D341Med (cell line): ENCODE data around the gene BRINP2.
A peak's percentile ranks its signal among the peaks of the same experiment; 100 is the strongest.

ENCODE experiments used
- DNase-seq: peaks from one replicate; pipeline ENCODE4 v3.0.0; 2012; ENCODE audit warnings: low spot score

The BRINP2 gene

DNA sequence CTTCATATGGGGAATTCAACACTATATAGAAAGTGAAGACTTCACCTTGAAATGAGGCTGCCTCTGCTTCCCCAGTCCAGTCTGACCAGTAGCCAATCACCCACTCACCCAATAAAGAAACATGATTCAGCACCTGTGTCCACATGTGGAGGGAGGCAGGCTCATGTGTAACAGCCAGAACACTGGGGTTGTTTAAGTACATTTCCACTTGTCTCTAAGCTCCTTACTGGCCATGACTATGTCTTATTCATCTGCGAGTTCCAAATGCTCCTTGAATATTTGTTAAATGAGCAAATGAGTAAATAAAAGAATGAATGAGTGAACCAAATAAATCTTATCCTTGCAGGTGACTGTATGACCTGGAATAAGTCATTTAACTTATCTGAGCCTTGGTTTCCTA, 100.1 kb downstream of the BRINP2 start:
- no peak for DNase-seq

- DNase-seq = no peak
These were observed 102.4 kb downstream of the BRINP2 start for GRCh38 chr1:177273141-177273540.

- no peak for DNase-seq
These were observed 104.0 kb downstream of the BRINP2 start for GRCh38 chr1:177274687-177275211.

DNA sequence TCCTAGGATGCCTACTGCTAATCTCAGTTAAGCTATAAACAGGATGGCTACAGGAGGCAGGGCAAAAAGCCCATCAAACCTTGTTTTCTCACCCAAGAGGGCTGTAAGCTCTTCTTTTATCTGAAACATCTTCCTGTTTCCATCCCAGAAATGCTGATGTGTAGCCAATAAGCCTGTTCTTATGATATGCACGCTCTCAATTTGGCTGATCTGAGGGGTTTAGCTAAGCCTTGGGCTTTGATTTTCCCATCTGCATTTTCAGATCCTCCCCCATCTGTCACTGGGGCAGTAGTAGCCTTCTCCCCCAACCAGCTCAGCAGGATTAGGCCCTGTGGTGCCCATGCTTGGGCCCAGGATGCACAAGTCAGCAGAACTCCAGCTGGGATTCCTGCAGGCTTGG, 105.0 kb downstream of the BRINP2 start:
- no peak for DNase-seq

DNA sequence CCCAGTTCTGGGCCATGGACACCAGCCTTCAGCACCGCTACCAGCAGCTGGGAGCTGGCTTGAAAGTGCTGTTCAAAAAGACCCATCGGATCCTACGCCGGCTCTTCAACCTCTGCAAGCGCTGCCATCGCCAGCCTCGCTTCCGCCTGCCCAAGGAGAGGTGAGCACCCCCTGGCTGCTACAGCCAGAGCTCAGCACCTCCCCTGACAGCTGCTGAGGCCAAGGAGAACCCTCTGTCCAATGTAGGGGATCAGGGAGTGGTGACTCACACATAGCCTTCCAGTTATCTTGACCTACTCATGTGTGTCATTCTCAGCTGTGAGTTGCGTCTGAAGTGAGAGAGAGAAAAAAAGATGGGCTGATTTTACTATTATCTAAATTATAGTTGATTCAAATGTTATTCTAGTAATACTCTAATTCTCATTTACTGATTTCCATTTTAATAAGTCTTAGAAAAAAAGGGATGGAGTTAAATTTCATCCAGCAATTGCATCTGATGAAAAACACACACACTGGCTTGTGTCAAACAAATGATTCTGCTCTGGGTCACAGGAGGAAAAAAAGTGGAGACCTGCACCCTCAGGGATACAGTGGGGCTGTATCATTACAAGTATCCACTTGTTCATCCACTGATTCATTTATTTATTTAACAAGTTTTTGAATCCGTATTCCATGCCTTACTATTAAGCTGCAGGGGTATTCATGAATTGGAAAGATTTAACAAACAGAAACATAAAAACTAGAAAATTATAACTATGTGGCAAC, 108.0 kb downstream of the BRINP2 start:
- DNase-seq = no peak

DNA sequence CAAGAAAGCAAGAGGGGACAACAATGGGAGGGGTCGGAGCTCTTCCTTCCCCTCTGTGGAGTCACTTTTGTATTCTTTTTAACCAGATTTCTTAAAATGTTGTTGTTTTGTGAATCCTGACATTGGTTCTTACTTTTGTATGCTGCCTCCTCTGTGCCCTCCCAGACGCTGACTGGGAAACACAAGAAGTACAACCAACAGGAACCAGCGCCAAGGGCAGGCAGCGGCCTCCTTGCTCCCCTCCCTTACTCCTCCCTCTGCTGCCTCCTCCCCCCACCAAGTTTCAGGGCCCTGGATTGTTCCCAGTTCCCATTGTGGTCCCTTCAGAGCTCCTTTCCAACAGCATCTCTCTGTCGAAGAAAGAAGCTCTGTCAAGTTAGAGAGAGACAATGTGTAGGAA, 111.1 kb downstream of the BRINP2 start:
- no peak for DNase-seq

DNA sequence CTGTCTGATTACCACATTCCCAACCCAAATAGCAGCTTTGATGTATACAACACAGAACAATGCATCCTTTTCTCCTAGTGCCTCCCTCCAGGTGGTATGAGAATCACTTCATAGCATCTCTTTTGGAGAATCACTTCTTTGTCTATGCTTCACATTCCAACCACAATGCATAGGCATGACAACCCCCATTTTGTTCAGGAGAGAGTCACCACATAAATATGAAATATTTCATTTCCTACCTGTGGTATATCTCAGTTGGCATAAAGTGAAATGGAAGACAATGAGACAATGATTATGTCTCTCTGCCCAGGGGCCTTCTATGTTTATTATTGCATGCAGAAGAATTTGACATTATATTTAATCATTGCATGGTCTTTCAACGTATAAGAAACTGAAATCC, 112.2 kb downstream of the BRINP2 start:
- no peak for DNase-seq

DNA sequence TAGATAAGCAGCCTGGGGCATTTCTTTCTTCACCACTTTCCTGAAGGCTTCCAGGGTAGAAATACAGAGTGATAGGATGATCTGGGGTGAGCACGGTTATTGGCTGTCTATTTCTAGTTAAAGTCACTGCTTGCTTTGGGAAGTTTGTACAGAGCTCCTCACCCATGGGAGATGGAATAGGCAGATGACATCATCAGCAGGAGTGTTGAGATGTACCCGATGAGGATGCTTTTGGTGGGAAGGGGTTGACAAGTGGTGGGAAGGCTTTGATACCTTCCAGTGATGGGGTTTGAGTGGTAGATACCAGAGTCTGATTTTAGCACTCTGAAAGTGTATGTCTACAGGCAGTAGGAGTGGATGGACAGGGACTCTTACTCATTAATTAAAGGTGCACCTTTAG, 112.6 kb downstream of the BRINP2 start:
- no peak for DNase-seq

DNA sequence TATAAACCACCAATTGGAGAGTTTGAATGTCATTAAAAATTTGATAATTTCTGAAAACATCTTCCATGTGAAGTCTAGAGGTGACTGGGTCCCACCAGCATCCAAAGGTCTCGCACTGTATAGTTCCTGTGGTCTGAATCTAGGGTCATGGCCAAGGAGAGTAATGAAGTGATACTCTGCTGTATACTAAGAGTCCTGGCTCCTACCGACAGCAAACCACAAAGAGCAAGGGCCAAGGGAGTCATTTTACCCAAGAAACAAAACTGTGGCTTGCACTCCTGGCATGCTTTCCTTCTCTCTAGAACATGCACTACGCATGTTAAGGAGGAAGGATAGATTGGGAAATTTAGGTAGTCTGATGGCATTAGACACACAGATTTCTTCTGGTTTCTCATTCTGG, 115.6 kb downstream of the BRINP2 start:
- DNase-seq = no peak

GRCh38 chr1:177287270-177287669, 116.5 kb downstream of the BRINP2 start:
- DNase-seq = no peak

DNA sequence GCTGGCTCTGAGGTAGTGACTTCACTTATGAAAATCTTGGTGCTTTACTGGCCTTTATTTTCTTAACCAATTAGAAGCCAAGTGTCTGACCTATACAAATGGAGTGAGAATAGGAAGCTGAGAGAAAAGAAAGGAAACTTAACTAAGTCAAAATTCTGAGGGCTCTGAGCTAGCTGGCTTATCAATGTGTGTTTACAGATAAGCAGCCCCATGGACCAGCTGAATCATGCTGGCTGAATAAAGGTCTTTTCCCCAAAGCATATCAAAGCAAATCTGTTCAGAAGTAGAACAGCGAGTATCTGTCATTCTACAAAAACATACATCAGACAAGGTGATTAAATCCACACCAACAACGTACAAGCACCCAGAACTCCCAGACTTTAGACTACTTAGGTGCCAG, 117.2 kb downstream of the BRINP2 start:
- no peak for DNase-seq

- no peak for DNase-seq
These were observed 118.8 kb downstream of the BRINP2 start for GRCh38 chr1:177289532-177289931.

DNA sequence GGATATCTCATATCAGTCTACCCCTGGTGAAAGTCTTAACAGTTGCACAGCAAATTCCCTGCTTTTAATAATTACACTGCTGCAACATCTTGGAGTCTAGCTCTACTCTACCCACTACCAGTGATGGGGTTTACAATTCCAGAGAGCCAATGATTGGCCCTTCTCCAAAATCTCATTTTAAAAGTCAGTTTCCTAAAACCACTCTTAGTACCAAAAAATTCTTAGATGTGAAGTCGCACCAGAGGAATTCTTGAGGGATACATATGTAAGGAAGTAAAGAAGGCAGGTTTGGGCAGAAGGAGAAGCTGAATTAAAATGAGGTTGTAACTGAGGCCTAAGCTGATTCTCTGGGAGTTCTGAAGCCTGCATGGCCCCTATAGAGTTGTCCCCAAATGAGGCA, 129.7 kb downstream of the BRINP2 start:
- no peak for DNase-seq

DNA sequence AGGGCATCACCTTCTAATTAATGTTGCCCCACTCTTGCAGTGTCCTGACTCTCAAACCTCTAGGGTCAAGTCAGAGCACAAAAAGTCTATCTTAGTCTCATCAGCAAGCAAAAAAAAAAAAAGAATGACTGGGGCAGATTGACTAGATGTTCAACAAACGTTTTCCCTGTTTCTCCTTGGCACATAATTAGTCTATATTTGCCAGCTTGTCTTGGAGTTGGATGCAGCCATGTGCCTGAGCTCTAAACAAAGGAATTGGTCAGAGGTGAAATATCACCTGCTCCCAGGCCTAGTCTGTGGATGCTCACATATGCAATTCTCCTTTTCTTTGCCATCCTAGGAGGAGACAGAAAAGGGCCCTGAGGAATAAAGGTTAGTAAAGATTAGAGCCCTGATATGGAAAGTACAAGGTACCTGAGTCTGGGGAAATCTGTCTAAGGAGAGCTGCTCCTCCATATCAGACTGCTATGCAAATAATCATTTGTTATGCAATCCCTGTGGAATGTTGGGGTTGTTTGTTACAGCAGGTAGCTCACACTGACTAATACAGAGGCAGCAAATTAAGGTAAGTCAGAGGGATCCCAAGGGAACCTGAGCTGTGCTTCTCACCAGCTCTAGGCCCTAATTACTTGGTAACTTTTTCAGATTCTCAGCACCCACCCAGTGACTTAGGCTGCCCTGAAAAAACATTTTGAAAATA, 130.8 kb downstream of the BRINP2 start:
- no peak for DNase-seq

DNA sequence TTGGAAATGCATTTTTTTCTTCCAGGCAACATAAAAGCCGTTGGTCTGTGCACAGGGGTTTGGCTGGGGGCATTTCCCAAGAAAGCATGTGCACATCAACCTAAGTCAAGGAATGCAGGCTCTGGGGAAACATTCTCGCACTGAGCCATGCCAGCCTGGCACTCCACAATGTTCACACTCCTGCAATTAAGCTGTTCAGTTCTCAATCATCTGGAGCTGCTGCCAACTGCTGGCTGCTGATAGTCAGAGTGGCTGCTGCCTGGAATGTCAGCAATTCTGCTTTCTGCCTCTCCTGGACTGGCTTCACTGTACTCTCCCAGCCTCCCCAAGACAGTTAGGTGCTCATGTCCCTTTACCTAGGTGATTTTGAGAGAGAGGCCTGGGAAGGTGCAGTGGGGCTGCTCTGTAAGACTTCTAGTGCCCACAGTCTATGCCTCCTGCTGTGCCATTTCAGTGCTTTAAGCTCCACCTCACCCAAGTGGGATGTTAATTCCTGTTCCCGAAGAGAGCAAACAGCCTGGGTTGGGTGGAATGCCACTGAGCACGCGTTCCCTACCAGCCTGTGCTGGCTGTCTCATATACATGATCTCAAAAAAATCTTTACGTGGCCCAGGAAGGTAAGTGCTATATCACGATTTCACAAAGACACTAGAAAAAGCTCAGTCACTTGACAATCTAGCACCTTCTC, 131.7 kb downstream of the BRINP2 start:
- DNase-seq = no peak

DNA sequence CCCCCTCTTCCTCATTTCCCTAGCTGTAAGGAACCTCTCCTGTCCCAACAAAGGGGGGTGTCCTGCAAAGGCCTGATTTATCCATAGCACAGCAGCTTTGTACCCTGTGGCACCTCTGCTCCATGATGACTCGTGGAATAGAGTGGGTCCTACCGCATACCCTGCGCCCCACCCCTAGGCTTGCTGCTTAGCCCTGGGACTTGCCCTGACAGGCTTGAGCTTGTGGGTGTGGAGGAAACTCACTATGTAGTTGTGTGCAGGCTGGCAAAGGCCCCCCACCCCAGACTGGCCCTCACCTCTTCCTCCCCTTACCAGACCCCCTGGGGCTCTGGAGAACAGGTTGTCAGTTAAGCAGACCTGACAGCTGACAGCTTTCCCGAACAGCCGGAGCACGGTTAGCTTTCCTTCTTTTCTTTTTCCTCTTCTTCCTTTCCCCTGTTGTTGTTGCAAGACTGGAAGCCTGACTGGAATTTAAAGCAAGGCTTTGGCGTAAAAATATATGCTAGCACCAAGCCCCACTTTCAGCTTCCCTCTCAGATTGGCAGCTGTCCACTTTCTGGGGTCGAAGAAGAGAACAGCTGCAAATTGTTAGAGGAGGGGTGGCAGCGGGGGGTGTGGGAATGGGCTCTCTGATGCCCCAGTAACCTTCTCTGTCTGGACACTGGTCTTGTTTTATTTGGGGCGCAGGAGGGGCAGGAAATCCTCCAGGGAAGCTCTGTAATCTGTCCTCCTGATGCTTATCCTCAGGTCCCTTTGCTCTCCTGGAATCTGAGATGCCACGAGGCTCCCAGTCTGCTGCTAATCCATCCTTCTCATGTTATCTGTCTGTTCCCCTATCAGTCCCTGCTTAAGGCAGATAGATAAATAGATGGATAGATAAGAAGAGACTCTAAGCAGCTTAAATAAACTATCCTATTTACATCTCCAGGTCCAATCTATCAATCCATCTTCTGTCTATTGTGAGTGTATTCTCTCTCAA, 134.6 kb downstream of the BRINP2 start:
- DNase-seq = peak; percentile 41

DNA sequence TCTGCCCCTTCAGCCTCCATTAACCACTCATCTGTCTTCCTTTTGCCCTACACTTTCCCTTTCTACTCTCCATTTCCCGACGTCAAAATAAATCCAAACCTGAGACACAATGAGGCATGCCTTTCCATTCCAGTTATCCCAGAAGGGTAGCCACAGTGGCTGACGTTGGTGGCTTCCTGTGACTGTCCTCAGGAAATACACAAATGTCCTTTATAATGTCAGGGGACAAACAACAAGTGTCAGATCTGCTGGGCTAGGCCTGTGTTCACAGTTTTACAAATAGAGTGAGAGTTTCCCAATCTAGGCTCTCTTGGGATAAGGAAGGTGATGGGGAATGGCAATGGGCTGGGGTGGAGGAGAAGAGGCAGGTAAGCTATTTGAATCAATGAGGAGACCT, 135.3 kb downstream of the BRINP2 start:
- no peak for DNase-seq

GRCh38 chr1:177306981-177307380, 136.2 kb downstream of the BRINP2 start:
- DNase-seq = no peak

GRCh38 chr1:177307771-177308170, 137.0 kb downstream of the BRINP2 start:
- no peak for DNase-seq

DNA sequence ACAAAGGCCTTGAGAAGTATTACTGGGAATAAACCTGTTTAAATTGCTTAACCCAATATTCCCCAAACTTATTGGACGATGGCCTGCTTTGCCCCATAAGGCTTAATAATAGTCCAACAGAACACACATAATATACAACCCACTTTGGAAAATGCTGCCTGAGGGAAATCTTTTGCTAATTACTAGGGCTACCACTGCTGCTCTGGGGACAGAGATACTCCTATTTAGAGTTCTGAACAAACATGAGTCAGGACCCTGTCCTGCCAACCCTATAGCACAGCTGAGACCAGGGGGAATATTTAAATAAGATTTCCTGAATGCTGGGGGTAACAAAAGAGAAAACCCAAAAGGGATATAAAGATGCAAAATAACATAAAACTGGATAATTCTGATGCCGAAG, 139.1 kb downstream of the BRINP2 start:
- no peak for DNase-seq

GRCh38 chr1:177310326-177310725, 139.6 kb downstream of the BRINP2 start:
- DNase-seq = no peak

DNA sequence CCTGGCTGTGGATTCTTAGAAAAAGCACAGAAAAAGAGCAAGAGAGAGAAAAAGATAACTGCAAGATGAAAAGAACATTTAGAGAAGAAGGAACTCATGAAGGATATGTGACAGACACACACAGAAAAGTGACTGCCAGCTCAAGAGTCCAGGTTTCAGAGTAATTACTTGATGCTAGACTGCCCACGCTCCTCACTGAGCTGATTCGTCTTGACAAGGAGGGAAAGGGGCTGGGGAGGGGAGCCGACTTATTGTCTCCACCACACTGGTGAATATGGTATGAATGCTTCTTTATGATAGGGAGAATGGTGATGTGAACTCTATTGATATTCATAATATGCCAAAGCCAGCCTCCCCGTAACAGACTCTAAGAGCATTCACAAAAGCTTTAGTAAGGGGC, 140.4 kb downstream of the BRINP2 start:
- DNase-seq = no peak
